Neural cell (in vitro differentiated cells): ENCODE measurements around the gene CCDC148. TPM values are rescaled to one million over a fixed set of nuclear protein-coding genes. Genes with fewer than 3 reads are reported as not detected.

ENCODE experiments used
- H2AFZ ChIP-seq: fragments of 200-600, 300-800 bp; sonication (generic), shearing (Covaris generic); 2 replicates; pipeline ENCODE4 v1.6.0; 2014; ENCODE audit warnings: low read depth, mild to moderate bottlenecking, antibody characterized with exemption, low read length, moderate library complexity
- H3F3A ChIP-seq: fragments of 200-600 bp; shearing (Covaris generic); 2 replicates; pipeline ENCODE4 v1.6.1; 2016; ENCODE audit warnings: mild to moderate bottlenecking, moderate library complexity, mixed read lengths, antibody characterized with exemption, low read length; ENCODE audit not compliant: insufficient read depth, poor library complexity, severe bottlenecking
- H3K27ac ChIP-seq: fragments of 200-600, 300-800 bp; sonication (generic), shearing (Covaris generic); 2 replicates; pipeline ENCODE4 v1.5.1; 2014; ENCODE audit warnings: mild to moderate bottlenecking, low read length, moderate library complexity
- H3K27me3 ChIP-seq: fragments of 300-800, 200-600 bp; sonication (generic), shearing (Covaris generic); 2 replicates; pipeline ENCODE4 v1.6.0; 2014; ENCODE audit warnings: mild to moderate bottlenecking, low read depth, low read length, moderate library complexity; ENCODE audit not compliant: insufficient read depth
- H3K36me3 ChIP-seq: fragments of 300-800, 200-600 bp; sonication (generic), shearing (Covaris generic); 2 replicates; pipeline ENCODE4 v1.5.1; 2014; ENCODE audit warnings: mild to moderate bottlenecking, antibody characterized with exemption, low read length, moderate library complexity; ENCODE audit not compliant: insufficient read depth
- H3K4me2 ChIP-seq: fragments of 300-800, 200-600 bp; sonication (generic), shearing (Covaris generic); 2 replicates; pipeline ENCODE4 v1.6.0; 2014; ENCODE audit warnings: mild to moderate bottlenecking, low read length
- H3K4me3 ChIP-seq: fragments of 300-800, 200-600 bp; sonication (generic), shearing (Covaris generic); 2 replicates; pipeline ENCODE4 v1.5.1; 2014; ENCODE audit warnings: mild to moderate bottlenecking, low read length, moderate library complexity
- H3K79me2 ChIP-seq: fragments of 200-600 bp; shearing (Covaris generic); replicated peaks from 2 replicates; pipeline ENCODE4 v1.6.0; 2014; ENCODE audit warnings: mild to moderate bottlenecking, low read length, moderate library complexity; ENCODE audit not compliant: insufficient read depth
- H3K9ac ChIP-seq: fragments of 300-800, 200-600 bp; sonication (generic), shearing (Covaris generic); 2 replicates; pipeline ENCODE4 v1.6.1; 2016; ENCODE audit warnings: mild to moderate bottlenecking, low read length, mixed read lengths
- H3K9me2 ChIP-seq: fragments of 200-600 bp; shearing (Covaris generic); 2 replicates; pipeline ENCODE4 v1.6.1; 2016; ENCODE audit warnings: mild to moderate bottlenecking, low read length, mixed read lengths; ENCODE audit not compliant: insufficient read depth
- H3K9me3 ChIP-seq: fragments of 200-600, 300-800 bp; sonication (generic), shearing (Covaris generic); 2 replicates; pipeline ENCODE4 v1.6.1; 2016; ENCODE audit warnings: mild to moderate bottlenecking, mixed run types, low read length, moderate library complexity, mixed read lengths
- H4K20me1 ChIP-seq: fragments of 200-600 bp; shearing (Covaris generic); 2 replicates; pipeline ENCODE4 v1.6.1; 2016; ENCODE audit warnings: mild to moderate bottlenecking, mixed run types; ENCODE audit not compliant: insufficient read depth
- CTCF ChIP-seq: fragments of 450-650 bp; IDR thresholded peaks from 2 replicates; pipeline ENCODE4 v1.5.1; 2014; ENCODE audit warnings: antibody characterized with exemption, mild to moderate bottlenecking, moderate library complexity; ENCODE audit not compliant: poor library complexity, severe bottlenecking
- EP300 ChIP-seq: fragments of 450-650 bp; conservative IDR thresholded peaks from 2 replicates; pipeline ENCODE4 v1.6.1; 2014; ENCODE audit warnings: antibody characterized with exemption, mild to moderate bottlenecking, moderate library complexity; ENCODE audit not compliant: poor library complexity, severe bottlenecking
- EZH2 ChIP-seq: fragments of 200-600, 300-800 bp; shearing (Covaris generic), sonication (generic); IDR thresholded peaks from 2 replicates; pipeline ENCODE4 v1.6.1; 2014; ENCODE audit warnings: antibody characterized with exemption, low read length, borderline replicate concordance, mild to moderate bottlenecking; ENCODE audit not compliant: insufficient read depth, poor library complexity, severe bottlenecking
- MXI1 ChIP-seq: fragments of 450-650 bp; conservative IDR thresholded peaks from 2 replicates; pipeline ENCODE4 v1.6.1; 2014; ENCODE audit warnings: antibody characterized with exemption, mild to moderate bottlenecking; ENCODE audit not compliant: poor library complexity, severe bottlenecking
- POLR2AphosphoS5 ChIP-seq: IDR thresholded peaks from 2 replicates; pipeline ENCODE4 v1.6.1; 2012
- RAD21 ChIP-seq: fragments of 450-650 bp; conservative IDR thresholded peaks from 2 replicates; pipeline ENCODE4 v1.6.1; 2014; ENCODE audit warnings: antibody characterized with exemption, mild to moderate bottlenecking, moderate library complexity
- REST ChIP-seq: IDR thresholded peaks from 2 replicates; pipeline ENCODE4 v1.6.1; 2012; ENCODE audit warnings: borderline replicate concordance
- SMC3 ChIP-seq: fragments of 450-650 bp; conservative IDR thresholded peaks from 2 replicates; pipeline ENCODE4 v1.6.1; 2014; ENCODE audit warnings: antibody characterized with exemption, mild to moderate bottlenecking, moderate library complexity; ENCODE audit not compliant: poor library complexity
- TAF1 ChIP-seq: IDR thresholded peaks from 2 replicates; pipeline ENCODE4 v1.6.1; 2012; ENCODE audit warnings: low read depth
- polyA plus RNA-seq: library from polyadenylated mRNA; depleted of rRNA; stranded (reverse); fragments of >200 nt; gene quantifications from 2 replicates; pipeline ENCODE4 v1.2.3, GENCODE V29; 2014

CCDC148 gene
- polyA plus RNA-seq, 1 donor from 2014 or later, result 1.8 TPM

- H3K79me2 ChIP-seq, result no peaks in the 10 kb centered on the region
- TF ChIP-seq TAF1 (no peak), SMC3 (no peak), RAD21 (no peak), MXI1 (no peak), REST (no peak), EZH2 (no peak), POLR2AphosphoS5 (no peak), CTCF (no peak), EP300 (no peak)
Measured at GRCh38 chr2:158380746-158381145, 75.8 kb downstream of the CCDC148 start.

GRCh38 chr2:158378926-158379325 lies 77.6 kb downstream of the CCDC148 start:
- Histone ChIP-seq H3K79me2 (no peaks in the 10 kb centered on the region), H3K4me2 (no peak overlapping the region), H3K9me2 (no peaks in the 10 kb centered on the region), H3K9ac (no peak overlapping the region), H3K36me3 (no peaks in the 10 kb centered on the region), H2AFZ (no peak overlapping the region), H3K4me3 (no peak overlapping the region), H3K27ac (no peak overlapping the region), H4K20me1 (no peaks in the 10 kb centered on the region), H3K27me3 (no peaks in the 10 kb centered on the region), H3K9me3 (no peaks in the 10 kb centered on the region), H3F3A (no peaks in the 10 kb centered on the region)
- no peak for TF ChIP-seq REST
- TF ChIP-seq EP300, result no peak

More at GRCh38 chr2:158380746-158381145, 75.8 kb downstream of the CCDC148 start:
- Histone ChIP-seq H3K36me3 (no peaks in the 10 kb centered on the region), H2AFZ (no peak overlapping the region), H3K27ac (no peak overlapping the region), H3K4me3 (no peak overlapping the region), H3K9me3 (no peaks in the 10 kb centered on the region), H3K9me2 (no peaks in the 10 kb centered on the region), H3K4me2 (no peak overlapping the region), H3F3A (no peaks in the 10 kb centered on the region), H3K9ac (no peak overlapping the region), H3K27me3 (no peaks in the 10 kb centered on the region), H4K20me1 (no peaks in the 10 kb centered on the region)
